SK-N-SH treated with all-trans-retinoic acid at 6 μM for 48 hours (cell line): ENCODE results near the gene LRFN2.
A peak's percentile ranks its signal among the peaks of the same experiment; 100 is the strongest.

Experiments
- ATAC-seq: fragments of 200-7000 bp; cut with Tn5 transposase; 3 replicates; pipeline ENCODE4 v1.9.1; 2020; ENCODE audit warnings: mild to moderate bottlenecking, moderate library complexity
- BACH2 ChIP-seq: fragments of 250-450 bp; sonication (Bioruptor Pico); IDR thresholded peaks from 2 replicates; pipeline ENCODE4 v1.9.0; 2021; ENCODE audit warnings: mild to moderate bottlenecking, borderline replicate concordance
- ESRRG ChIP-seq: fragments of 250-450 bp; sonication (Bioruptor Pico); IDR thresholded peaks from 2 replicates; pipeline ENCODE4 v1.6.1; 2021; ENCODE audit warnings: mild to moderate bottlenecking
- GLIS3 ChIP-seq: fragments of 250-450 bp; sonication (Bioruptor Pico); IDR thresholded peaks from 2 replicates; pipeline ENCODE4 v1.5.0; 2020; ENCODE audit warnings: mild to moderate bottlenecking, moderate library complexity
- ISL1 ChIP-seq: fragments of 250-450 bp; sonication (Bioruptor Pico); IDR thresholded peaks from 2 replicates; pipeline ENCODE4 v2.1.2; 2022; ENCODE audit warnings: mild to moderate bottlenecking, moderate library complexity
- OSR1 ChIP-seq: fragments of 250-450 bp; sonication (Bioruptor Pico); IDR thresholded peaks from 2 replicates; pipeline ENCODE4 v1.8.0; 2022; ENCODE audit warnings: moderate library complexity, mild to moderate bottlenecking, inconsistent platforms
- PPARA ChIP-seq: fragments of 250-450 bp; sonication (Bioruptor Pico); IDR thresholded peaks from 2 replicates; pipeline ENCODE4 v1.5.0; 2020; ENCODE audit warnings: mild to moderate bottlenecking, borderline replicate concordance
- RARB ChIP-seq: fragments of 250-450 bp; sonication (Bioruptor Pico); IDR thresholded peaks from 2 replicates; pipeline ENCODE4 v1.8.0; 2021; ENCODE audit warnings: mild to moderate bottlenecking, moderate library complexity
- SNAI2 ChIP-seq: fragments of 250-450 bp; sonication (Bioruptor Pico); IDR thresholded peaks from 2 replicates; pipeline ENCODE4 v1.5.0; 2020; ENCODE audit warnings: mild to moderate bottlenecking, moderate library complexity
- TCF4 ChIP-seq: fragments of 250-450 bp; sonication (Bioruptor Pico); IDR thresholded peaks from 2 replicates; pipeline ENCODE4 v1.8.0; 2021; ENCODE audit warnings: mild to moderate bottlenecking, moderate library complexity, borderline replicate concordance
- ZC3H10 ChIP-seq: fragments of 250-450 bp; sonication (Bioruptor Pico); IDR thresholded peaks from 2 replicates; pipeline ENCODE4 v1.5.1; 2021; ENCODE audit warnings: mild to moderate bottlenecking, moderate library complexity
- ZFP3 ChIP-seq: fragments of 250-450 bp; sonication (Bioruptor Pico); IDR thresholded peaks from 2 replicates; pipeline ENCODE4 v1.5.0; 2020; ENCODE audit warnings: mild to moderate bottlenecking, moderate library complexity
- ZNF565 ChIP-seq: fragments of 450-650 bp; formaldehyde crosslinking; conservative IDR thresholded peaks from 2 replicates; pipeline ENCODE4 v1.5.0; 2020; ENCODE audit warnings: low read depth, mild to moderate bottlenecking, moderate library complexity
- ZNF70 ChIP-seq: fragments of 450-650 bp; formaldehyde crosslinking; IDR thresholded peaks from 2 replicates; pipeline ENCODE4 v1.5.0; 2020; ENCODE audit warnings: mild to moderate bottlenecking, moderate library complexity
- ZNF8 ChIP-seq: fragments of 450-650 bp; formaldehyde crosslinking; IDR thresholded peaks from 2 replicates; pipeline ENCODE4 v1.5.0; 2020; ENCODE audit warnings: mild to moderate bottlenecking, moderate library complexity
- TF ChIP-seq, protein P1 (sequence below): fragments of 250-450 bp; sonication (Bioruptor Pico); IDR thresholded peaks from 2 replicates; pipeline ENCODE4 v1.5.1; 2021; ENCODE audit warnings: mild to moderate bottlenecking, moderate library complexity
- TF ChIP-seq, protein P2 (sequence below): fragments of 250-450 bp; sonication (Bioruptor Pico); IDR thresholded peaks from 2 replicates; pipeline ENCODE4 v1.8.0; 2021; ENCODE audit warnings: low read depth, mild to moderate bottlenecking, moderate library complexity, borderline replicate concordance
- TF ChIP-seq, protein P3 (sequence below): fragments of 250-450 bp; sonication (Bioruptor Pico); IDR thresholded peaks from 2 replicates; pipeline ENCODE4 v1.5.1; 2020; ENCODE audit warnings: low read depth, mild to moderate bottlenecking, moderate library complexity
- TF ChIP-seq, protein P4 (sequence below): fragments of 250-450 bp; sonication (Bioruptor Pico); IDR thresholded peaks from 2 replicates; pipeline ENCODE4 v1.5.0; 2020; ENCODE audit warnings: mild to moderate bottlenecking, moderate library complexity

Gene LRFN2

DNA sequence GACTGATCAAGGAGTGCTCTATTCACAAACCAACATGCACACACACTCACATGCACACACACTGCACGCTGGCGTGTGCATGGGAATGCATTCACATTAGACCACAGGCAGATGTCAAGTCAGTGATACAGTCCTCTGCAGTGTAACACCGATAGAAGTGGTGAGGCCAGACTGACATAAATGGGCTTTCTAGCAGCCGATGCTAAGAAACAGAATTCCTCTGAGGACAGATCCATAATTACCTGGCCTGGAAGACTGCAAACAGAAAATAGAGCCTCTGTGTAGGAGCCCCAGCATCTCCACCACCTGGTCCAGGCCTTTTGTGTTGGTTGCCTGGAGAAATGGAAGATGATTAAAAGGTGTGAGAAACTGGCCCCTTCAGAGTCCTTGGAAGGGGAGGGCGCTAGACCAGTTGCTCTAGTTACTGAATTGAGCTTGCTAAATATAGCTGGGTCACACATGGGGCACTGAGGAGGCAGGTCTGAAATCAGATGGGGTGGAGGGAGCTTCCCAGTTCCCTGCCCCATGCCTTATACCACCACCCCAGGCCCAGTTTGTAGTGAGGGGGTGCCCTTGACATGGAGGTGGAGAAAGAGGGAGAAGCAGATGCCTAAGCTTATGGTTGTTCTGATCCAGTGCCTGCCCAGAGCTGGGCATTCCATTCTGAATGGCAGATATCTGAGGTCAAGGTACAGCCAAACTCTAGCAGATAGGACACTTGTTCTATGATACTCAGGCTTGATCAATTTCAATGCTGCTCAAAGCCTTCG is 233.8 kb downstream of the LRFN2 start:
- no peak for TF ChIP-seq ZNF70 (CRISPR knock-in tag)
- no peak for TF ChIP-seq TCF4 (CRISPR knock-in tag)
- TF ChIP-seq ZFP3 (CRISPR knock-in tag) = no peak
- TF ChIP-seq, protein P1, sequence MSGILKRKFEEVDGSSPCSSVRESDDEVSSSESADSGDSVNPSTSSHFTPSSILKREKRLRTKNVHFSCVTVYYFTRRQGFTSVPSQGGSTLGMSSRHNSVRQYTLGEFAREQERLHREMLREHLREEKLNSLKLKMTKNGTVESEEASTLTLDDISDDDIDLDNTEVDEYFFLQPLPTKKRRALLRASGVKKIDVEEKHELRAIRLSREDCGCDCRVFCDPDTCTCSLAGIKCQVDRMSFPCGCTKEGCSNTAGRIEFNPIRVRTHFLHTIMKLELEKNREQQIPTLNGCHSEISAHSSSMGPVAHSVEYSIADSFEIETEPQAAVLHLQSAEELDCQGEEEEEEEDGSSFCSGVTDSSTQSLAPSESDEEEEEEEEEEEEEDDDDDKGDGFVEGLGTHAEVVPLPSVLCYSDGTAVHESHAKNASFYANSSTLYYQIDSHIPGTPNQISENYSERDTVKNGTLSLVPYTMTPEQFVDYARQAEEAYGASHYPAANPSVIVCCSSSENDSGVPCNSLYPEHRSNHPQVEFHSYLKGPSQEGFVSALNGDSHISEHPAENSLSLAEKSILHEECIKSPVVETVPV (CRISPR knock-in tag) = no peak
- no peak for TF ChIP-seq PPARA (CRISPR knock-in tag)
- no peak for TF ChIP-seq SNAI2 (CRISPR knock-in tag)
- TF ChIP-seq, protein P2, sequence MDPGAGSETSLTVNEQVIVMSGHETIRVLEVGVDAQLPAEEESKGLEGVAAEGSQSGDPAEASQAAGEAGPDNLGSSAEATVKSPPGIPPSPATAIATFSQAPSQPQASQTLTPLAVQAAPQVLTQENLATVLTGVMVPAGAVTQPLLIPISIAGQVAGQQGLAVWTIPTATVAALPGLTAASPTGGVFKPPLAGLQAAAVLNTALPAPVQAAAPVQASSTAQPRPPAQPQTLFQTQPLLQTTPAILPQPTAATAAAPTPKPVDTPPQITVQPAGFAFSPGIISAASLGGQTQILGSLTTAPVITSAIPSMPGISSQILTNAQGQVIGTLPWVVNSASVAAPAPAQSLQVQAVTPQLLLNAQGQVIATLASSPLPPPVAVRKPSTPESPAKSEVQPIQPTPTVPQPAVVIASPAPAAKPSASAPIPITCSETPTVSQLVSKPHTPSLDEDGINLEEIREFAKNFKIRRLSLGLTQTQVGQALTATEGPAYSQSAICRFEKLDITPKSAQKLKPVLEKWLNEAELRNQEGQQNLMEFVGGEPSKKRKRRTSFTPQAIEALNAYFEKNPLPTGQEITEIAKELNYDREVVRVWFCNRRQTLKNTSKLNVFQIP (CRISPR knock-in tag) = no peak
- TF ChIP-seq ZNF8 (CRISPR knock-in tag) = no peak
- TF ChIP-seq, protein P3, sequence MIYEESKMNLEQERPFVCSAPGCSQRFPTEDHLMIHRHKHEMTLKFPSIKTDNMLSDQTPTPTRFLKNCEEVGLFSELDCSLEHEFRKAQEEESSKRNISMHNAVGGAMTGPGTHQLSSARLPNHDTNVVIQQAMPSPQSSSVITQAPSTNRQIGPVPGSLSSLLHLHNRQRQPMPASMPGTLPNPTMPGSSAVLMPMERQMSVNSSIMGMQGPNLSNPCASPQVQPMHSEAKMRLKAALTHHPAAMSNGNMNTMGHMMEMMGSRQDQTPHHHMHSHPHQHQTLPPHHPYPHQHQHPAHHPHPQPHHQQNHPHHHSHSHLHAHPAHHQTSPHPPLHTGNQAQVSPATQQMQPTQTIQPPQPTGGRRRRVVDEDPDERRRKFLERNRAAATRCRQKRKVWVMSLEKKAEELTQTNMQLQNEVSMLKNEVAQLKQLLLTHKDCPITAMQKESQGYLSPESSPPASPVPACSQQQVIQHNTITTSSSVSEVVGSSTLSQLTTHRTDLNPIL = no peak
- no peak for TF ChIP-seq ISL1
- ATAC-seq = 0 out of 3 replicates have a peak, but pooled peaks have one; percentile 11

DNA sequence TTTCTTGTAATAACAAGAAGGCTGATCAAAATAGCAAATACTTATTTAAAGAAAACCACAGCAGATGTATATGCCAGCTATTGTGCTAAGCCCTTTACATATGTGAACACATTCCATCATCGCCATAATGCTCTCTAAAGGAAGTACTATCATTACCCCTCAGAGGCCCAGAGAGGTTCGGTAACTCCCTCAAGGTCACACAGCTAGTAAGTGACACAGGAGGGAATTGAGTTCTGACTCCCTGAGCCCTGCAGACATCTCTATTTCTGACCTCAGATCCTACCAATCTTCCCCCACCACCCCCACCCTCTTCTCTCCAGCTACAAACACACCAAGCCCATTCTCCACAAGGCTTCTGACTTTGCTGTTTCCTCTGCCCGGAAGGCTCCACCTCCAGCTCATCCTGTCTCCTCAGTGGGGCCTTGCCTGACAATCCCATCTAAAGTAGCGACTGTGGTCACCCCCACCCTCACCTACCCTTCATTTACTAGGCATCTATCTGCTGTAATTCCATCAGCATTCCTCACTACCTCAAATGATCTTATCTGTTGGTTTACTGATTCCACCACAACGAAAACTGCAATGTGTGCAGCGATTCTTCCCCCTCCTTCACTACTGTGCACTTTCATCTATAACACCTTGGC is 234.5 kb downstream of the LRFN2 start:
- ATAC-seq = peak; percentile 25
- TF ChIP-seq TCF4 (CRISPR knock-in tag) = no peak
- TF ChIP-seq ISL1 = no peak

DNA sequence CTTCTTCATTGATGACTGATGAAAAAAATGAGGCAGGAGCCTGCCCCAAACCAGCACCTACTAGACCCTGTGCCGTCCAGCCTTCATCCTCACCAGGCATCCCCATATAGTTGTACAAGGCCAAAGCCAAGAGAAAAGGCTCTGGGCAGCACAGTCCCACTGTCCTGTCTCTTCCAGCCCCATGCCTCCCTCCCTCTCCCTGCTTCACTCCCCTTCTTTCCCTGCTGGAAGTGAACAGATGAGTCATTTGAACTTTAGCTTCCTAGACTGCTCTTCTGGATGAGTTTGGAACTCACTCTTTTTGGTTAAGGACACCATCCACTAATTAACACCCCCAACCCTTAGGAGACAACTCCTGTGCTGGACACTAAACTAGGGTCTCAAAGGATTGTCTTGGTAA is 235.2 kb downstream of the LRFN2 start:
- ATAC-seq = peak; percentile 36
- TF ChIP-seq RARB (CRISPR knock-in tag) (no peak), ISL1 (no peak), ZNF565 (no peak), GLIS3 (CRISPR knock-in tag) (no peak), ESRRG (CRISPR knock-in tag) (no peak), ZFP3 (CRISPR knock-in tag) (no peak), OSR1 (CRISPR knock-in tag) (no peak), SNAI2 (CRISPR knock-in tag) (no peak), ZNF8 (CRISPR knock-in tag) (no peak), BACH2 (CRISPR knock-in tag) (no peak), ZC3H10 (CRISPR knock-in tag) (no peak)
- TF ChIP-seq, protein P4, sequence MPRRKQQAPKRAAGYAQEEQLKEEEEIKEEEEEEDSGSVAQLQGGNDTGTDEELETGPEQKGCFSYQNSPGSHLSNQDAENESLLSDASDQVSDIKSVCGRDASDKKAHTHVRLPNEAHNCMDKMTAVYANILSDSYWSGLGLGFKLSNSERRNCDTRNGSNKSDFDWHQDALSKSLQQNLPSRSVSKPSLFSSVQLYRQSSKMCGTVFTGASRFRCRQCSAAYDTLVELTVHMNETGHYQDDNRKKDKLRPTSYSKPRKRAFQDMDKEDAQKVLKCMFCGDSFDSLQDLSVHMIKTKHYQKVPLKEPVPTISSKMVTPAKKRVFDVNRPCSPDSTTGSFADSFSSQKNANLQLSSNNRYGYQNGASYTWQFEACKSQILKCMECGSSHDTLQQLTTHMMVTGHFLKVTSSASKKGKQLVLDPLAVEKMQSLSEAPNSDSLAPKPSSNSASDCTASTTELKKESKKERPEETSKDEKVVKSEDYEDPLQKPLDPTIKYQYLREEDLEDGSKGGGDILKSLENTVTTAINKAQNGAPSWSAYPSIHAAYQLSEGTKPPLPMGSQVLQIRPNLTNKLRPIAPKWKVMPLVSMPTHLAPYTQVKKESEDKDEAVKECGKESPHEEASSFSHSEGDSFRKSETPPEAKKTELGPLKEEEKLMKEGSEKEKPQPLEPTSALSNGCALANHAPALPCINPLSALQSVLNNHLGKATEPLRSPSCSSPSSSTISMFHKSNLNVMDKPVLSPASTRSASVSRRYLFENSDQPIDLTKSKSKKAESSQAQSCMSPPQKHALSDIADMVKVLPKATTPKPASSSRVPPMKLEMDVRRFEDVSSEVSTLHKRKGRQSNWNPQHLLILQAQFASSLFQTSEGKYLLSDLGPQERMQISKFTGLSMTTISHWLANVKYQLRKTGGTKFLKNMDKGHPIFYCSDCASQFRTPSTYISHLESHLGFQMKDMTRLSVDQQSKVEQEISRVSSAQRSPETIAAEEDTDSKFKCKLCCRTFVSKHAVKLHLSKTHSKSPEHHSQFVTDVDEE (CRISPR knock-in tag) = no peak
- TF ChIP-seq, protein P1 (CRISPR knock-in tag) = no peak
- TF ChIP-seq, protein P2 (CRISPR knock-in tag) = no peak
